ENCODE measurements around the gene MATR3. TPM values are rescaled to one million over a fixed set of nuclear protein-coding genes. Genes with fewer than 3 reads are reported as not detected.

Gene MATR3
- total RNA-seq, 1 donor from 2014 or later: 197 TPM

- intact Hi-C loops (cut with DNase I): no loop called here
- TF ChIP-seq, protein P1, sequence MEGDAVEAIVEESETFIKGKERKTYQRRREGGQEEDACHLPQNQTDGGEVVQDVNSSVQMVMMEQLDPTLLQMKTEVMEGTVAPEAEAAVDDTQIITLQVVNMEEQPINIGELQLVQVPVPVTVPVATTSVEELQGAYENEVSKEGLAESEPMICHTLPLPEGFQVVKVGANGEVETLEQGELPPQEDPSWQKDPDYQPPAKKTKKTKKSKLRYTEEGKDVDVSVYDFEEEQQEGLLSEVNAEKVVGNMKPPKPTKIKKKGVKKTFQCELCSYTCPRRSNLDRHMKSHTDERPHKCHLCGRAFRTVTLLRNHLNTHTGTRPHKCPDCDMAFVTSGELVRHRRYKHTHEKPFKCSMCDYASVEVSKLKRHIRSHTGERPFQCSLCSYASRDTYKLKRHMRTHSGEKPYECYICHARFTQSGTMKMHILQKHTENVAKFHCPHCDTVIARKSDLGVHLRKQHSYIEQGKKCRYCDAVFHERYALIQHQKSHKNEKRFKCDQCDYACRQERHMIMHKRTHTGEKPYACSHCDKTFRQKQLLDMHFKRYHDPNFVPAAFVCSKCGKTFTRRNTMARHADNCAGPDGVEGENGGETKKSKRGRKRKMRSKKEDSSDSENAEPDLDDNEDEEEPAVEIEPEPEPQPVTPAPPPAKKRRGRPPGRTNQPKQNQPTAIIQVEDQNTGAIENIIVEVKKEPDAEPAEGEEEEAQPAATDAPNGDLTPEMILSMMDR (IDR thresholded peaks at IDR 0.05): no peak
- peaks cover 61% of the 10 kb centered on the region for H3K36me3 ChIP-seq
- no peak for ATAC-seq
- no peak for DNase-seq
- H3K27me3 ChIP-seq: no peaks in the 10 kb centered on the region
- no peaks in the 10 kb centered on the region for H3K9me3 ChIP-seq
- no peak overlapping the region for H3K4me3 ChIP-seq
- H3K4me1 ChIP-seq: no peaks in the 10 kb centered on the region
- no peak overlapping the region for H3K27ac ChIP-seq
Observed at GRCh38 chr5:139364466-139364865, 70.9 kb downstream of the MATR3 start.

DNA sequence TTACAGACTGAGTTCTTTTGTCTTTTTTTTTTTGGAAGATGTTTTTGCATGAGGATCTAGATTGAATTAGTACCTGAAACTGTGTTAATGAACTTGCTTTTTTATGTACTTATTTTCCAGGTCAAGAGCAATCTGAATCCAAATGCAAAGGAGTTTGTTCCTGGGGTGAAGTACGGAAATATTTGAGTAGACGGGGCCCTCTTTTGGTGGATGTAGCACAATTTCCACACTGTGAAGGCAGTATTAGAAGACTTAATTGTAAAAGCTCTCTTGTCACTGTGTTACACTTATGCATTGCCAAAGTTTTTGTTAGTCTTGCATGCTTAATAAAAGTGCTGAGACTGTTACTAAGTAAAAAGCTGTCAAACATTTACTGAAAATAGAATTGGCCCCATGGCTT, 75.1 kb downstream of the MATR3 start:
- Histone ChIP-seq H3K36me3 (peaks cover 87% of the 10 kb centered on the region), H3K4me3 (no peak overlapping the region), H3K27ac (no peak overlapping the region), H3K4me1 (no peaks in the 10 kb centered on the region), H3K9me3 (no peaks in the 10 kb centered on the region), H3K27me3 (no peaks in the 10 kb centered on the region)
- ATAC-seq (no peak), DNase-seq (no peak)
- intact Hi-C loops (cut with DNase I): no loop called here
- TF ChIP-seq, protein P1 (IDR thresholded peaks at IDR 0.05): no peak

DNA sequence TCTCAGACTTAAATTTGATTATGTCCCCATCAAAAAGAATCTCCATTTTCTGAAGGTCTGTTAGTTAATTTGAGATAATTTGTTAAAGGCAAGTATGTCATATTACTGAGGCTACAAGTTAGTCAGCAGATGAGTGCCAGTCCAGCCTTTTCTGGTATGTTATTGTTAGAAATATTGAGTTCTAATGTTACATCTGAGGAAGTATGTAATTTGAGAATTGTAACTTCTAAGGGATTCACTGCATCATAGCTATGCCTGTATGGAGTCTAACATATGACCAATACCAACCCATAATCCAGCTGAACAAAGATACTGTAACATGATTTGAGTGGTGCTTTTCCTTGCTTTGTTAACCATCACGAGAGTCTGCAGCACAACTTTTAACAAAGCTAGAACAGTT, 75.6 kb downstream of the MATR3 start:
- intact Hi-C loops (cut with DNase I): no loop called here
- Histone ChIP-seq H3K9me3 (no peaks in the 10 kb centered on the region), H3K4me3 (no peak overlapping the region), H3K27me3 (no peaks in the 10 kb centered on the region), H3K36me3 (peaks cover 82% of the 10 kb centered on the region), H3K4me1 (no peaks in the 10 kb centered on the region), H3K27ac (no peak overlapping the region)
- DNase-seq: no peak
- TF ChIP-seq, protein P1 (IDR thresholded peaks at IDR 0.05): no peak
- ATAC-seq: no peak

DNA sequence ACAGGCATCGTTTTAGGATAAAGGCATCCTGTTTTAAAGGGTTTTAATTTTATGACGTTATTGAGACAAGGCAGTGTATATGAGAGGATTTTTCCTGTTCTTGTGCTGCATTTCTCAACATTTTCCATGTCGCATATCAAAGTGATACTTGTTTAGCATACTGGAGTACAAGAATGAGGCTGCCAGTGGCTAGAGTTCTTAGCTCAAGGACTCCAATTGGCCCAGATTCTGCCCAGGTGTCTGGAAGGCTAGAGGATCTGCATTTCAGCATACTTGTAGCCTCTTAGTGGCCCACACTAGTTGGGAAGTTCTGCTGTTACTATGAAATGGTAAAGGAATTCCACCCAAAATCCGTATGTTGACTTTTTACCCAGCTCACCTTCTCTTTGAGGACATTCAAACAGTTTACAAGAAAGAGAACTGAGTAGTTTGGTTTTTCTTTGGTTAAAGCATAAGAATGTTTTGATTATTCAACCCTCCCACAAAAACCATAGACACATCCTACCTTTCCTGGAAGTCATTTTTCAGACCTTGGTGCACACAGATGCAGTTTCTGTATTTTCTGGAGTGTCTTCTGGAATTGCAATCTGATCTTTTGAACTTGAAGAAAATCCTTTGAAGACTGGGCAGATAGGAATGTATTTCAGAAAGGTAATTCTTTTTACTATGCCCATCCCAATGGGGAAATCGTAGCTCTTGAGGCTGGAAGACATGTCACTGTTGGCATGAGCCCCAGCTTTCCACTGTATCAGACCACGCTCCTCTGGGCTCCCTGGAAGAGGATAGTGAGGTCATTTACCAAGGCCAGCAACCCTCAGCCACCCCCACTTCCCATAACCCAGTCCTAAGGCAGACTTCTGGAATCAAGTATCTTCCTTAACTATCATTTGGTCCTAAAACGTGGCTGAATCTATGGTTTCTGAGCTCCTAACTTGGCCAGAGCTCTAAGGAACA, 78.2 kb downstream of the MATR3 start:
- Histone ChIP-seq H3K27me3 (no peaks in the 10 kb centered on the region), H3K27ac (no peak overlapping the region), H3K36me3 (peaks cover 56% of the 10 kb centered on the region), H3K4me1 (no peaks in the 10 kb centered on the region), H3K4me3 (no peak overlapping the region), H3K9me3 (no peaks in the 10 kb centered on the region)
- DNase-seq (no peak), ATAC-seq (peak; percentile 22)
- TF ChIP-seq, protein P1 (IDR thresholded peaks at IDR 0.05): no peak
- intact Hi-C loops (cut with DNase I): no loop called here

- no peak for ATAC-seq
Observed at GRCh38 chr5:139374909-139375308, 81.4 kb downstream of the MATR3 start.

More at GRCh38 chr5:139374909-139375308, 81.4 kb downstream of the MATR3 start:
- Histone ChIP-seq H3K4me1 (no peaks in the 10 kb centered on the region), H3K27ac (no peak overlapping the region), H3K36me3 (peaks cover 26% of the 10 kb centered on the region), H3K9me3 (no peaks in the 10 kb centered on the region), H3K4me3 (no peak overlapping the region), H3K27me3 (no peaks in the 10 kb centered on the region)
- peak; percentile 18 for DNase-seq
- TF ChIP-seq, protein P1 (IDR thresholded peaks at IDR 0.05): no peak
- intact Hi-C loops (cut with DNase I): no loop called here

All from upper lobe of right lung (tissue), 1 donor.